SK-N-SH (cell line): ENCODE data around the gene SIGLEC12. TPM values are rescaled to one million over a fixed set of nuclear protein-coding genes. Genes with fewer than 3 reads are reported as not detected.

ENCODE experiments used
- CTCF ChIA-PET: fragments of 300-600, 350-600 bp; formaldehyde crosslinking; extraction: SDS; loops from one replicate; lab custom pipeline; 2021; lab: Yijun Ruan, JAX
- POLR2A ChIA-PET: fragments of 350-600 bp; sonication (Branson Sonifier 250); formaldehyde crosslinking; extraction: SDS; loops from one replicate; lab custom pipeline; 2020; ENCODE audit warnings: antibody characterized with exemption, inconsistent platforms; lab: Yijun Ruan, JAX
- DNase-seq: peaks from one replicate; pipeline ENCODE4 v3.0.0; 2012
- H2AFZ ChIP-seq: fragments of 200-600 bp; sonication (generic); 2 replicates; pipeline ENCODE4 v1.8.1; 2016; ENCODE audit warnings: antibody characterized with exemption, mild to moderate bottlenecking, low read depth
- H3F3A ChIP-seq: fragments of 200-600 bp; sonication (generic); replicated peaks from 2 replicates; pipeline ENCODE3; 2016; ENCODE audit warnings: antibody characterized with exemption, mild to moderate bottlenecking; ENCODE audit not compliant: insufficient read depth
- H3K27ac ChIP-seq, 2 experiments: fragments of 200-500 bp in 1 of 2; fragments of 200-600 bp in 1 of 2; sonication (Bioruptor generic) in 1 of 2; sonication (generic), shearing (Covaris generic) in 1 of 2; 2 replicates each; pipeline versions ENCODE4 v1.5.1 to v1.6.1; 2014 to 2016; ENCODE audit warnings: low read depth in 2 of 2, inconsistent platforms in 1 of 2, low read length in 1 of 2, mild to moderate bottlenecking in 1 of 2, mixed read lengths in 1 of 2
- H3K27me3 ChIP-seq: fragments of 200-600 bp; sonication (generic), shearing (Covaris generic); 2 replicates; pipeline ENCODE4 v1.6.1; 2016; ENCODE audit warnings: mixed run types; ENCODE audit not compliant: insufficient read depth
- H3K36me3 ChIP-seq, 2 experiments: fragments of 200-500 bp in 1 of 2; fragments of 200-600 bp in 1 of 2; sonication (Bioruptor generic) in 1 of 2; sonication (generic) in 1 of 2; replicated peaks in 1 of 2; 2 replicates each; pipeline versions ENCODE3 to v1.5.1; 2014 to 2016; ENCODE audit warnings: low read length in 1 of 2, mild to moderate bottlenecking in 1 of 2; ENCODE audit not compliant: insufficient read depth in 2 of 2, control insufficient read depth in 1 of 2
- H3K4me1 ChIP-seq, 2 experiments: fragments of 200-500 bp in 1 of 2; fragments of 200-600 bp in 1 of 2; sonication (Bioruptor generic) in 1 of 2; sonication (generic), shearing (Covaris generic) in 1 of 2; 2 replicates each; pipeline versions ENCODE4 v1.5.1 to v1.6.1; 2014 to 2016; ENCODE audit warnings: low read depth in 1 of 2, low read length in 1 of 2, mixed run types in 1 of 2; ENCODE audit not compliant: insufficient read depth in 2 of 2, control insufficient read depth in 1 of 2
- H3K4me2 ChIP-seq: fragments of 200-600 bp; sonication (generic), shearing (Covaris generic); 2 replicates; pipeline ENCODE4 v1.6.1; 2017; ENCODE audit warnings: mixed run types
- H3K4me3 ChIP-seq, 2 experiments: fragments of 200-500 bp in 1 of 2; fragments of 200-600 bp in 1 of 2; sonication (Bioruptor generic) in 1 of 2; sonication (generic), shearing (Covaris generic) in 1 of 2; 2 replicates each; pipeline versions ENCODE4 v1.5.1 to v1.8.1; 2014 to 2016; ENCODE audit warnings: low read depth in 2 of 2, inconsistent platforms in 1 of 2, low read length in 1 of 2, mild to moderate bottlenecking in 1 of 2, mixed read lengths in 1 of 2, moderate library complexity in 1 of 2
- H3K79me2 ChIP-seq: fragments of 200-600 bp; sonication (generic); 2 replicates; pipeline ENCODE4 v1.8.1; 2017; ENCODE audit warnings: mild to moderate bottlenecking; ENCODE audit not compliant: insufficient read depth
- H3K9ac ChIP-seq: fragments of 200-600 bp; sonication (generic); 2 replicates; pipeline ENCODE4 v1.6.1; 2017; ENCODE audit warnings: mixed run types
- H3K9me2 ChIP-seq: fragments of 200-600 bp; sonication (generic); 2 replicates; pipeline ENCODE4 v1.6.1; 2017; ENCODE audit warnings: mixed run types
- H3K9me3 ChIP-seq: fragments of 200-600 bp; sonication (generic); 2 replicates; pipeline ENCODE4 v1.6.1; 2017; ENCODE audit warnings: mixed run types, mild to moderate bottlenecking, moderate library complexity
- H4K20me1 ChIP-seq: fragments of 200-600 bp; sonication (generic); 2 replicates; pipeline ENCODE4 v1.6.1; 2017; ENCODE audit warnings: mild to moderate bottlenecking, mixed run types; ENCODE audit not compliant: insufficient read depth
- CHD2 ChIP-seq: fragments of 150-350 bp; IDR thresholded peaks from 2 replicates; pipeline ENCODE4 v1.6.1; 2018; ENCODE audit warnings: low read length; ENCODE audit not compliant: partially characterized antibody
- EZH2phosphoT487 ChIP-seq: fragments of 200-600 bp; sonication (generic); IDR thresholded peaks from 2 replicates; pipeline ENCODE4 v1.6.1; 2017; ENCODE audit warnings: low read depth, mixed run types, mild to moderate bottlenecking, antibody characterized with exemption, moderate library complexity, borderline replicate concordance
- GATA2 ChIP-seq: sonication (generic); formaldehyde crosslinking; IDR thresholded peaks from 2 replicates; pipeline ENCODE4 v1.5.0; 2020; ENCODE audit warnings: mild to moderate bottlenecking, missing genetic modification reagents
- NFIC ChIP-seq: IDR thresholded peaks from 2 replicates; pipeline ENCODE4 v1.4.0; 2012; ENCODE audit warnings: borderline replicate concordance
- NRF1 ChIP-seq: IDR thresholded peaks from 2 replicates; pipeline ENCODE4 v1.6.1; 2012; ENCODE audit warnings: low read depth, mild to moderate bottlenecking, low read length
- PBX3 ChIP-seq: IDR thresholded peaks from 2 replicates; pipeline ENCODE4; 2012
- POLR2AphosphoS5 ChIP-seq: IDR thresholded peaks from 2 replicates; pipeline ENCODE4 v1.6.1; 2012; ENCODE audit warnings: low read depth, low read length
- RCOR1 ChIP-seq: fragments of 150-350 bp; IDR thresholded peaks from 2 replicates; pipeline ENCODE4 v1.6.1; 2017; ENCODE audit warnings: antibody characterized with exemption, low read length
- RXRA ChIP-seq: IDR thresholded peaks from 2 replicates; pipeline ENCODE4 v1.4.0; 2012; ENCODE audit warnings: low read depth, mild to moderate bottlenecking, borderline replicate concordance
- TCF12 ChIP-seq: IDR thresholded peaks from 2 replicates; pipeline ENCODE4 v1.4.0; 2012
- TEAD4 ChIP-seq: IDR thresholded peaks from 2 replicates; pipeline ENCODE4 v1.4.0; 2012; ENCODE audit warnings: mild to moderate bottlenecking, borderline replicate concordance; ENCODE audit not compliant: insufficient read depth
- USF2 ChIP-seq: fragments of 150-350 bp; IDR thresholded peaks from 2 replicates; pipeline ENCODE4 v1.6.1; 2017; ENCODE audit warnings: antibody characterized with exemption, low read length, low read depth, borderline replicate concordance
- YY1 ChIP-seq: IDR thresholded peaks from 2 replicates; pipeline ENCODE4 v1.4.0; 2012; ENCODE audit warnings: low read depth, mild to moderate bottlenecking
- WGBS: methylation state at CpG from one replicate; pipeline ENCODE4 v1.1.6; 2017; ENCODE audit warnings: low lambda C conversion rate; 5-methylcytosine and 5-hydroxymethylcytosine counted together
- polyA plus RNA-seq, 3 experiments: library from polyadenylated mRNA; depleted of rRNA; stranded (reverse); fragments of >200 nt; gene quantifications; 2 replicates each; pipeline ENCODE4 v1.2.3, GENCODE V29; 2012

Gene SIGLEC12
- not detected in 2 replicates for polyA plus RNA-seq (2012; rRNA removed)
- polyA plus RNA-seq (2012; cell fraction: cytosol; rRNA removed), result not detected in 2 replicates
- not detected in 2 replicates for polyA plus RNA-seq (2012; cell fraction: nucleus; rRNA removed)

DNA sequence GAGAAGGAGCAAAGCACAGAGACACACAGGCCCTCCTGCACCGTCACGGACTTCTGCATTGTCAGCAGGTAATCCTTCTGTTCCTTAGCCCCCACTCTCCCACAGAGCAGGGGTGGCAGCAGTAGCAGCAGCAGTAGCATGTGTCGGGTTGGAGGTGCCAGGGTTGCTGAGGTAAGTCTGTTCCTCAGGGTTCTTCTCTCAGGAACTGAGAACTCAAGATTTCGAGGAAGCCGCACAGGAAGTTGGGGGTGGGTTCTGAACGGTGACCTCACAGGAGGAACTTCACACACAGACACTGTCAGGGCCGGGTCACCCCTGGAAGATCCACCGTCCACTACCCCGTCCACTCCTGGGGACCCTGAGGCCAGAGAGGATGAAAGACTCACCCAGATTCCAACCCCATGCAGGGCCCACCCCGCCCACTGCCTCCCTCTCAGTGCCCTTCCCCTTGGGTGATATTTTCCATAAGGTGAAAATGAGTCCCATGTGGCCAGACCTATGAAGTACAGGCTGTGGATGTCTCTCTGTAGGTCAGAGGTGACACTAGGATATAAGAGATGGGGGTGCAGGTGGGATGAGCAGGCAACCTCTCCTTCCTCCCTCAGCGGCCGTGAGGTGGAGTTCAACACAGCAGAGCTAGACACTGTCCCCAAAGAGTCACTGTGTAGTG lies at the start of gene SIGLEC12:
Gene SIGLEC12, minus strand, starts transcription at position 207 of the 670 bp plus-strand sequence. Its CDS starts 67 bp downstream, at position 140.
- Histone ChIP-seq H3K4me2 (no peak within 1 kb of the TSS), H3K27ac (no peak within 1 kb of the TSS)
- TF ChIP-seq NFIC, result no peak
- no peak for TF ChIP-seq PBX3
- no peak for TF ChIP-seq RCOR1
- no peak for TF ChIP-seq GATA2 (CRISPR knock-in tag)
- no peak for TF ChIP-seq POLR2AphosphoS5
- TF ChIP-seq YY1, result no peak
- TF ChIP-seq, all 33 proteins: peak for 0
- no peaks in the 10 kb centered on the region for H3F3A ChIP-seq
- WGBS, result 13% methylated on average over 6 of the region's 12 CpGs
- peaks cover 6% of the 10 kb centered on the region; the same call in 1 of the 2 replicates for H3K27me3 ChIP-seq
- H2AFZ ChIP-seq, result no peak within 1 kb of the TSS
- H3K4me3 ChIP-seq, result no peak within 1 kb of the TSS
- no peak for DNase-seq
- H3K4me1 ChIP-seq, result no peaks in the 10 kb centered on the region
- no peaks in the 10 kb centered on the region for H3K36me3 ChIP-seq
- no peaks in the 10 kb centered on the region for H4K20me1 ChIP-seq
- H3K79me2 ChIP-seq, result no peaks in the 10 kb centered on the region
- H3K9me2 ChIP-seq, result no peaks in the 10 kb centered on the region
- no peaks in the 10 kb centered on the region for H3K9me3 ChIP-seq
- H3K9ac ChIP-seq, result no peak within 1 kb of the TSS
- ChIA-PET POLR2A (no interaction called here), CTCF (no interaction called here)

DNA sequence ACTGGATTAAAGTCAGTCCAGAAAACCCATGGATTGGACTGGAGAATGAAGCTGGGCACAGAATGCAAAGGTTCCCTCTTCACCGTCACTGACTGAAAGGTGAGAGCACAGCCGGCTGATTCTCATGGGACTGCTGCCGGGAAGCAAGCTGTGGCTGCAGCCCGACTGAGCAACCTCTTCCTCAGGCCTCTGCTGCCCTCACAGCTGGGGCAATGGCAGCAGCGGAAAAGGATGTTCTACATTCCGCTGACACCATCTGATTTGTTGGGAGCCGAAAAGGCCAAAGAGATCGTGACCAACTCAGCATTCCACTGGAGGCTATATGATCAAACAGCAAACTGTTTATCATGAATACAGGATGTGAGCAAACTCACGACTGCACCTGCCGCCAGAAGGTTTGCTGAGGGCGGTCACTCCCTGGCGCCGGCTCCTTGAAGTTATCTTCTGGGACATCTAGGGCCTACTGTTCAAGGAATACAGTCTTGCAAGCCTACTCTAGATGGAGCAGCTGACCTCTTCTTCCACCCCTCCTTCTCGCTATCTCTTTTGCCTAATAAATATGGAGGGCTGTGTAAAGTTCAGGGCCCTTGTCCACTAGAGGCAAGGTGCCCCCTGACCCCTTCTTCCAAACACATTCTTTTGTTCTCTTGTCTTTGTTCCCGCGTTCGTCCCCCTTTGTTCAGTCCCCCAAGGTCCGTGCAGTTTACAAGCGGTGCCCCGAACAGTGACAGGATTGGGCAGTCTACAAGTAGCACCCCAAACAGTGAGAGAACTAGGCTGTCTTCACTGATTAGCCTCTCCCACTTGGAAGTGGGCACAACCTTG lies 49.5 kb upstream of the SIGLEC12 start:
- Histone ChIP-seq H3K36me3 (no peaks in the 10 kb centered on the region), H3K9ac (no peak overlapping the region), H3K4me1 (no peaks in the 10 kb centered on the region), H3K9me2 (no peaks in the 10 kb centered on the region), H3K79me2 (no peaks in the 10 kb centered on the region), H3F3A (no peaks in the 10 kb centered on the region), H3K27me3 (peaks cover 22% of the 10 kb centered on the region; the same call in 1 of the 2 replicates), H4K20me1 (no peaks in the 10 kb centered on the region), H3K4me3 (no peak overlapping the region), H3K9me3 (no peaks in the 10 kb centered on the region), H3K27ac (no peak overlapping the region), H2AFZ (no peak overlapping the region), H3K4me2 (no peak overlapping the region)
- CTCF ChIA-PET, result interaction anchor here (1.2 kb wide), 1 partner anchor 227 kb away, joined by 5 read pairs; no protein-coding TSS in a partner anchor
- POLR2A ChIA-PET, result no interaction called here
- WGBS, result 12% methylated on average over 20 of the region's 20 CpGs
- no peak for TF ChIP-seq EZH2phosphoT487
- TF ChIP-seq TCF12, result no peak
- no peak for TF ChIP-seq USF2
- TF ChIP-seq TEAD4, result no peak
- no peak for TF ChIP-seq PBX3
- TF ChIP-seq CHD2, result no peak
- TF ChIP-seq NRF1, result no peak
- TF ChIP-seq RXRA, result no peak
- no peak for DNase-seq
